Left forelimb (tissue), 1 donor: Measurements from ENCODE around the gene FOXO1.

Experiments used
- DNase-seq: peaks from one replicate; pipeline ENCODE4 v3.0.0-alpha.2; 2018; ENCODE audit warnings: low spot score

Gene FOXO1

DNA sequence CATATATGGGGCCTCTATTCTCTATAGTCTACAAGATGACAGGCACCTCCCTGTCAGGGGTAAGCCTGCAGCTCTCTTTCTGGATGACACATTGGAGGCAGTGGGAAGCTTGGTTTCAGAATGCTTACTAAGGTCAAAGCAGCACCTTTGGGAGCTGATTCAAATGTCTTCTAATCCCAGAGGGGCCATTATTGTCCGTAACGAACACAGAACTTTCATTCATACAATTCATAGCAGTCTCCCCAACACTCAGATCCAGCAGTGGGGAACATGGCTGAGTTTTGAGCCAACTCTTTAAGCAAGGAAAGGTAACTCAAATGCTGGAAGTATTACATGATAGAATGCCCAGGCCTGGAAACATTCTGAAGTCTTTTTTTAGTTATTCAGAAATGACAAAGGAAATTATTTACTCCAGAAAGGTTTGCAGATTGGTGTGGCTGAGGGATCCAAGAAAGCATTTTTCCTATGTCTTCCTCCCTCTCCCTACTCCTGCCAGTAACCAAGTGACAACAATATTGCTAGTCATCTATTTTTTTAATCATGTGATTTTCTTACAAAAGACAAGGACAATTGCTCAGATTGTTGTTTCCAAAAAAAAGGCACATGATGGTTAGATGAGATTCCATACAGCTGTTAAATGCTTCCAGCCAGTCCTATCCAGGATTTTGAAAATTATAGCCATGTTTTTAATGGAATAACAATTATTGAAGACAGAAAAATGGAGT lies 118.7 kb downstream of the FOXO1 start:
- no peak for DNase-seq

DNA sequence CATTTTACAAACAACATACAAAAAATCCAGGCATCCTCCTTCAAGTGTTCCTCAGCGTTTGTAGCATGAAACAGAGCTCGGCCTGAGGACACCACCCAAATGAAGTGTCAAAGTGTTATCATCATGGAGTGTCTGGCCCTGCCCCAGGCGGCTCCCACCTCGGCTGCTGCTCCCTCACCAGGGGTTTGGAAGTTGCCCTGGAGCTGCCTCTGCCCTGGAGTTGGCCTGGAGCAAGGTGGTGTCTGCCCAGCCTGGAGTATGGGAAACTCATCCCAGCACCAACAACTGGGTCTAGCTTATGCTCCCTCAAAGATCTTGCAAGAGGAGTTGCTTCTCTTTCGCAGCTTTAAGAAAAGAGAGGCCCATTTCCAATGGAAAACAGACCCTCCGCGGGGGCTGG lies 120.4 kb downstream of the FOXO1 start:
- no peak for DNase-seq

DNA sequence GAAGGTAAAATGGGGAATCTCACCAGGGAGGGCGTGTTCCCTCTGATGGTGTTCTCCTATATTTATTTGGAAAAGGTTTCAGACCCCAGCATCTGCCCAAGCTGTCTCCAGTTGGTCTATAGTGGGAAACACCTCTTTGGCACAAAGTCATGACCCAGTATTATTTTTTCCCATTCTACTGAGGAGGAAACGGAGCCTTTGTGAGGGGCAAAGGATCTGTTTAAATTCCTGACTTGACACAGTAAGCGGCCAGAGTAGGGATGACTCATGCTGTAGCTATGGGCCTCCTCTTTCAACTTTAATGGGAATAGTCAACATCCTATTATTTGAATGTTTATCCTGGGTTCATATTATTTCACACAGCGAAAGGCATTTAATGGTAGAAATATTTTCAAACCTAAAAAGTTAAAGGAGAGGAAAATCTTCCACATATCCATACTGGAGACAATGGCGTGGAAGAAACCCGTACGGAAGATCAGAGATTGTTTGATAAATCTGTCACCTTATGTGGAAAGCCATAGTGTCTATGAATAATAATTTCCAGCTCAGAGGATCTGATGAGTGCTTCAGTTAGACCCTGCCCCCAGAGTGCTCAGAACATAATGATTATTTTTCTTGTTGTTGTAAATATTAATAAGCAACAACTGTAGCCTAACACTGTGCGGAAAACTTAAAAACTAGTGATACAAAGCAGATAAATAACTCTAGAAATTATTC lies 126.0 kb downstream of the FOXO1 start:
- DNase-seq = no peak

DNA sequence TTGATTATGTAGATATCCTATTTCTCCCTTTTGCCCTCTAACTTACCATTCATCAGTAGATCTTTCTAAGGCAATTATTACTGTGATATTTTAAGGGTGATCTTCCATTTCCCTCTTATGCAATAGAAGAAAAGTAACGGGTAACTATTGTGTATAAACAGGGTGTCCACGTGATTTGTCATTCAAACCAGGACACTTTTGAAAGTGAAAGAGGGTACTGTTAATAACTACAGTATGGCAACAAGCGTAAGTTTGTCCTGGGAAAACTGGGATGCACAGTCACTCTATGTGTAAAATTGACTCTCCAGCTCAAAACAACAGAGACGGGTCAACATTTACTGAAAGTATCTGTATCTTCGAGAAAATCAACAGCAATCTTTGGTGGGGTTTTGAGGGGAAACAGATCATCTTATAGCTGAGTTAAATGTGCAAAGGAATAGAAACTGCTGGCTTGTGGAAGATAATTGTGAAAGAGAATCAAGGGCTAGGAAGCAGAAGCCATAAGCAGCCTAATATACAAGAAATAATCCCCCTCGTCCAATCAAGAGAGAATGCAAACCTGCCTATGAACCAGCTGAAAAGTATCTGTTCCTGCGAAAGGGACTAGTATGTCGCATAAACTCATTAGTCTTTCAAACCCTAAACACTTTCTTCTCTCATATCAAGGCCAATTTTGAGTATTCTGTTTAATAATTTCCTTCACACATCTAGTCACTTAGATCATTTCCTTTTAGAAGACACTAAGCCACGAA lies 126.7 kb downstream of the FOXO1 start:
- DNase-seq = no peak

DNA sequence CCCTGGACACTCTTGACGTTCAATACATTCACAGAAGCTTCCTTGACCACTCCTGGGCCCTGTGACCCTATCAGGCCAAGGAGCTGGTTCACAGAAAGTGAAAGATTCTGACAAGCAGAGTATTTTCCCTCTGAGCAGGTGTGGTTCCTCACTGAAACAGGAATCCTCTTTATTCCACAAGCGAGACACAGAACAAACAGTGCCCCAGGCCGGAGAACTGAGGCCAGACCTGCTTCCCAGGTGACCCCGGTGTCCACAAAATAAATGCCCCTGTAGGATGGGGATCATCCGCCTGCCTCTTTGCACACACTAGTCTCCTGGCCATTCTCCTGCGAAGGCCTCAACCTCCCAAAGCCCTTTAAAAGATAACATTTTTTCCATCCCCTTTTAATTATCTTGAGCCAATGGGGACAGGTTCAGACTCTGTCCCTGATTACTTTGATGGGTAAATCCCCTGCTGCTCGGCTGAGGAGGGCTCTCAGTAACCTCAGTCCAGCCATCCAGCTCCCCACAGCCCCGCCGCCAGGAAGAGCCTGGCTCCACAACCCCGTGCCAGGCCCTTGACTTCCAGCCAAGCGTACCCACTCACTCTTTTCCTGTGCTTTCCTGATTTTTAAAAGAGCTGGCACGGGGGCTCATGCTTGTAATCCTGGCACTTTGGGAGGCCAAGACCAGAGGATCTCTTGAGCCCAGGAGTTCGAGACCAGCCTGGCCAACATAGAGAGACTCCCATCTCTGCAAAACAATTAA lies 129.1 kb downstream of the FOXO1 start:
- no peak for DNase-seq

DNA sequence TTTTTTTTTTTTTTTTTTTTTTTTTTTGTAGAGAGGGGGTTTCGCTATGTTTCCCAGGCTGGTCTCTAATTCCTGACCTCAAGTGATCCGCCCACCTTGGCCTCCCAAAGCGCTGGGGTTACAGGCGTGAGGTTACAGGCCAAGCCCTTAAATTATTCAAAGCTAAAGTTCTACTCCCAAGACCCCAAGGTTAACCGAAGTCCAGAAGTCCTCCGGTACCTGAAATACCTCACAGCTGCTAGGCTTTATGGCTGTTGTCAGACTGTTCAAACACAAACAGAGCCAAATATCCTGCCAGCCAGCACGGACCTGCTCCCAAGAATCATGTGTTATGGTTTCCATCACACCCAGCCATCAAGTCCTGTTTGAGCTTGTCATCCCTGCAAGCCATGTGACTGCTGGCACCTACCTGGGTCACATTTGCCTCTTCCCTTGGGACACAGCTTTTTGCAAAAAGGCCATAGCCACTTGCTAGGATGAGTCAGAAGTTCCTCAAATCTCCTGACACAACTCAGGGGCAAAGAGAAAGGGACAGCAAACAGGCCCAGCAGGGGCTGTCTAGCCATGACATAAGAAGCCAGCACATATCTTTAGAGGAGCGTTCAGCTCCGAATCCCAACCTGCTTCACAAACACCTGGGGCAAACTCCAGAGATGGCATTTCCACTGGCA lies 129.9 kb downstream of the FOXO1 start:
- no peak for DNase-seq

DNA sequence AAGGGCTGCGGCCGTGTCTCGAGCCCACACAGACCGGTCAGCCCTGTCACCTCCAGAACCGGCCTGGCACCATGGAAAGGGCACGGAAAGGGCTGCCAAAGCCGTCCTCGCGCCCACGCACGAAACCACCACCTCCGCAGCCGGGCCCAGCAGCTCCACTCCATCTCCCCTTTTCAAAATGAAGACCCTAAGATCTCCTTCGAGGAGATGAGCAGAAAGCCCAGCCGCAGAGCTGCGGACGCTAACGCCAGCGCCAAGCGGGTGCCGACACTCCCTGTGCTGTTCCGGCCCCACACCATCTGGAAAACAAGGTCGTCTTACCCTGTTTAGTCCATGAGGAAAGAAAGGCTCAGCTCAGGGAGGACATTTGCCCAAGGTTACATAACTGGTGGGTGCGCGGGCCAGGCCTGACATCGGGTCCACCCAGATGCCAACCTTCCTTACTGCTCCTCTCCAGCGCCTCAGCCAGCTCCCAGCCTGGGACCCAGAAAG lies 131.1 kb downstream of the FOXO1 start:
- DNase-seq = no peak

DNA sequence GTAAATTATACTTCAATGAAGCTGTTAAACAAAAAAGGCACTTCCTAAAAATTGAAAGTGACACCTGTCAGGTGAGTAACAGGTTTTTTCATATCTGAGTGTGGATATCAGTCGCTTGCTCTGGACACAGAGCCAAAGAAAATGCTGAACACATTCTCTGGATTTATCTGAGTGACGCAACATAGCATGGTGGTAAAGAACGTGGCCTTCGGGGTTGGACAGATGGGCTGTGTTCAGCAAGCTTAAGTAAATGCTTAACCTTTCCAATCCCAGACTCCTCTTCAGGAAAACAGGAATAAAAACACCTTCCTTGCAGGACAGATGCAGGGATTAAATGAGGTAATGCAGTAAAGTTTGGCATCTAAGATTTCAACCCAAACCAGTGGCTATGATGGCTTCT lies 132.0 kb downstream of the FOXO1 start:
- no peak for DNase-seq

DNA sequence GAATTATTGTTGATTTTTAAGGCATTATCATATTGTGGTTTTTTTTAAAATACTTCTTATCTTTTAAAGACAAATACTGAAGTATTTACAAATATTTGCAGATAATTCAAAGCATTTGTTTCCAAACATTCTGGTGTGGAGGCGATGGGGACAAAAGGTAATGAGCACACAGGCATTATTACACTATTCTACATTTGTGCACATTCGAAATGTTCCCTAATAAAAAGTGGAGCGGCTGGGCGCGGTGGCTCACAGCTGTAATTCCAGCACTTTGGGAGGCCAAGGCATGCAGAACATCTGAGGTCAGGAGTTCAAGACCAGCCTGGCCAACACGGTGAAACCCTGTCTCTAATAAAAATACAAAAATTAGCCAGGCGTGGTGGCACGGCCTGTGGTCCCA lies 133.4 kb downstream of the FOXO1 start:
- no peak for DNase-seq

DNA sequence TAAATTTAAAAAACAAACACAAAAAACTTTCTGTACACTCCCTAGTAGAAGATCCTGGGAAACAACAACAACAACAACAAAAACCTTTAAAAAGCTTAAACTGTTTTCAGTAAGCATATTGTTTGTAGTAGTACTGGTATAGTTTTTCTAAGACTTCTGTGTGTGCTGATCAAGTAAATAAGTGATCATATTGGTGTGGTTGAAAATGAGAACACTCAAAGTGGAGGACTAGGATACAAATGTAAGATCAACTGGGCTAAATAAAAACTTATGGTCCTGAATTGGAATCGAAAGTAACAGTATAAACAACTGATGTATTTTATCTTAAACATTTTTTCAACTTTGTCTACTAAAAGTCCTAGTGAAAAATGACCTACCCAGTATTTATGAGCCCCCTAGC lies 135.5 kb downstream of the FOXO1 start:
- no peak for DNase-seq

DNA sequence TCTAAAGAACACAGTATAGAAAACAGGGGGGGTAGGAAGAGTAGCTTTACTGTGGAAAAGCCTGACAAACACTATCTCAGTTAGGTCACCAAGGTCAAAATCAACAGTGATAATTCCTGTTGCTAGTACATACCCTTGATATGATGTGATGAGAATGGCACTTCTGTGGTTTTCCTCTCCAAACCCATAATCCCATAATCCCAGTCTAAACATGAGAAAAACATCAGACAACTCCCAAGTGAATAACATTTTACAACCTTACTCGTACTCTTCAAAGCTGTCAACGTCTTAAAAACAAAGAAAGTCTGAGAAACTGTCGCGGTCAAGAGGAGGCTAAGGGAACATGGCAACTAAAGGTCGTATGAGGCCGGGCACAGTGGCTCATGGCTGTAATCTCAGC lies 137.6 kb downstream of the FOXO1 start:
- DNase-seq = no peak

DNA sequence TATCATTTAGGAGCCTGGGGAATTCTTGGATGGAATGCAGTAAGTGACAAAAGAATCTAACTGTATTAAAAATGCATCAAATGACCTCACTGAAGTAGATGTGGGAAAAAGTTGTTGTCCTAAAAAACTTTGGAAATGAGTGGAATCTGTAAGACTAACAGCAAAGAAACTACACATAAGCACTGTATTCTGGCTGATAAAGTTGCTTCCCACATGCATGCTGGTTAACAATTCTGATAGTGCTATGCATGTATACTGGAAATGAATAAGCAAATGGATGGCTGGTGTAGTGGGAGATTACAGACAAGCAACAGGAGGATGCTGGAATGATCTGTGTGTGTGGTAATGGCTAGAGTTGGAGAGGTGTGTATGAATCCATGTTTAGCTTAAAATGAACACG lies 138.5 kb downstream of the FOXO1 start:
- no peak for DNase-seq

DNA sequence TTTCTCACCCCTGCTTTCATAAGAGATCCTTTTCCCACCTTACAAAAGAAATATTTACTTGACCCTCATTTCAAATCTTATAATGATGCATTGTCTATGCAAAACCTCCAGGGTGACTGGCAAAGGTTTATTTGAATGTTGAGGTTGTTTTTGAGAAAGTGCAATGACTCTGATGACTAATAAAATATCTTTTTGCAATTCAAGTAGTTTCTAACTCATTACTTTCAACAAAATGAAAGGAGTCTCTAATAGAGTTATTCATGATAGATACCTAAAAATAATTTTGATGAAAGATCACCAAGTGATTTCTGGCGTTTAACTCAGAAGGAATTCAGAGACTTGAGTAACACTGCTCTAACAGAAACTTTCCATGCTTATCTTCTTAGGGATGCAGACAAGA lies 144.2 kb downstream of the FOXO1 start:
- no peak for DNase-seq

DNA sequence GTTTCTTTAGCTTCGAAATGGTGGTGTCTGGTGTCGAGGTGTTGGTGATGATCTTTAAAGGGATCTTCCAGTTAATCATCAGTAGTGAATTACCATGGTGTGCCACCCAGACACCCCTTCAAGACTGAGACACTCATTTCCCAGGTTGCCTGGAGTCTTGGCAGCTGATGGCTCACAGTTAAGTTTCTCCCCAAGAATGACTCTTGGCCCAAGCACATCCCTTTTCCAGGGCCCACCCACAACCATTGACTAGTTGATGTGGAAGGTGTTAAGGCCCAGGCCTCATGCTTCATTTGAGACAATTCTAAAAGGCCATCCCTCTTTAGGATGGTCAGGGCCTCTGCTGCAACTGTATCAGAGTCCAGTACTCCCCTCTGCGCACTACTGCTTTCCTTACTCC lies 145.5 kb downstream of the FOXO1 start:
- DNase-seq = no peak

DNA sequence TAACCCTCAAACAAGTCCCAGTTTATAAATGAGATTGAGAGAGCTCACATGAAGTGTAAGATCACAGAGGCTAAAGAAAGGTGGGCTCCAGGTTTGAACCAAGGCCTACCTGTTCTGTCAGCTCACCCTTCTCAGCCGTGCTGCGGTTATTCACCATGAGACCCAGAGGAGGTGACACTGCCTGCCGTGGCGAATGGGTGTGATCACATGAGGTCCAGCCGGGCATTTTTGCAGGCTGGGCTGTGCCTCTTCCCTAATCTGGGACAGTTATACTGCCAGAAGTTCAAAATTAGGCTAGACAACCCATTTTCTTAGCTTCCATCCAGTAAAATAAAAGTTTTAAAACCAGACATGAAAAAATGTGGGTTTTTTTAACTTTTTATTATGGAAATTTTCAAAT lies 146.8 kb downstream of the FOXO1 start:
- no peak for DNase-seq

DNA sequence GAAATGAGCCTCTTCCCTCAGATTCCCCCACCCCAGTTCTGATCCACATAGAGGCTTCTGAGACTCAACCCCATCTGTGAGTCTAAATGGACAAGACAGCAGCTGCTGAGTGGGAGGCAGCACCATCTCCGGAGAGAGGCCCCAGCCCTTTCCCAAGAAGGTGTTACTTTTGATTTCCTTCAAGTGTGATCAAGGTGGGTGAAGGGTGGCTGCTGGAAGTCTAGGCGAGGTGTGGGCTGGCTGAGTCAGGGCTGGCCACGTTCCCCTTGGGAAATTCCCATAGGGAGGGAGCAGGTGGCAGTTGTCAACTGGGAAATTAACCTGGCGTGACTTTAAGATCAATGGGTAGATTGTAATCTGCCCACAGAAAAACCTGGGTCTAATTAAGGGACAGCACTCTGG lies 148.0 kb downstream of the FOXO1 start:
- DNase-seq = no peak

DNA sequence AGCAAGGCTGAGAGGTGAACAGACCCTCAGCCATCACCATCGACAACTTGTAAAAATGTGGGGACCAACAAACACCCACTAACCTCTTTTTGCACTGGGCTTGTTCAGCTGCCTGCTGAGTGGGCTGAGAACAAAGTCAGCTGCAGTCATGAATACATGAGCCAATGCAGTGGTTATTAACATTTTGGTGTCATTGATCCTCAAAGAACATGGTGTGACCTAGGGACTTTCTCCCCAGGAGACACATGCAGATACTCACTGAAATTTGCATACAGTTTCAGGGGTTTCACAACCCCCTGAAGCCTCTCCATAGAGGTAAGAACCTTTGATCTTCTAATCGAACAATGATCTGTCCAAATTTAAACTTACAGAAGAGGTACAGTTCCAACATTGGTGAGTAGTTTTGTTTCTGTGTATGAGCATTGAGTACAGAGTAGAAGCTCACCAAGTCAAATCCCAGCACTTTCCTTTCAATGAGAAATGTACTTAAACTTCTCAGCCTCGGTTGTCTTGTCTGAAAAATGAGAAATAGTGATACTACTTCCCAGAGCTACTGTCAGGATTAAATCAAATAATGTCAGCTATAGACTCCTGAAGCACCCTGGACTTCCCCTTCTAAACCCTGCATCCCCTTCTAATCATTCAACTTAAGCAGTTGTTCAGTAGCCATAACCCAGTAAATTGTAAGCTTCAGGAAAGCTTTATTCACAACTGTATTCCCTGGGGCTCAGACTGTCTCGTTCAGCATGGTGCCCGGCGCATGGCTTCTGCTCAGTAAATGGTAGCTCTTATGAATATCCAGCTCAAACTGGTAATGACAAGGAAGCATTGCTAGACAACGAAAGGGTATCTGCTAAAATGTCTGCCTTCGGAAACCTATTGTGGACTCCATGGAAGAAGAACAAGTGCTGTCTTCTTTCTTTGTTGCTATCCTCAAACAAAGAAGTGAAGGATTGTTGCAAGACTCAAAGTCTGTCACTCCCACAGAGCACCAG lies 148.7 kb downstream of the FOXO1 start:
- no peak for DNase-seq

DNA sequence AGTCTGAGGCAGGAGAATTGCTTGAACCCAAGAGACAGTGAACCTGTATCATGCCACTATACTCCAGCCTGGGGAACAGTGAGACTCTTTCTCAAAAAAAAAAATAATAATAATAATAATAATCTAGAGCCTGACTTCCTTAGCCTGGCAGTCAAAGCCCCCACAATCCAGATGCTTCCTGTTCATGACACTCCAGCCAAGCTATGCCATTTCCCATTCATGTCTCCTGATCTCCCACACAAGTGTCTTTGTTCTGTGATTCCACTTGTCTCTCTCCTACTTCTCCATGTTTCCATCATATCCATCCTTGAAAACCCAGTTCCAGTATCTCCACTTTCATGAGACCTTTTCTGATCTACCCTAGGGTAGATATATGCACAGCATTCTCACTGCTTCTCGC lies 150.7 kb downstream of the FOXO1 start:
- no peak for DNase-seq

DNA sequence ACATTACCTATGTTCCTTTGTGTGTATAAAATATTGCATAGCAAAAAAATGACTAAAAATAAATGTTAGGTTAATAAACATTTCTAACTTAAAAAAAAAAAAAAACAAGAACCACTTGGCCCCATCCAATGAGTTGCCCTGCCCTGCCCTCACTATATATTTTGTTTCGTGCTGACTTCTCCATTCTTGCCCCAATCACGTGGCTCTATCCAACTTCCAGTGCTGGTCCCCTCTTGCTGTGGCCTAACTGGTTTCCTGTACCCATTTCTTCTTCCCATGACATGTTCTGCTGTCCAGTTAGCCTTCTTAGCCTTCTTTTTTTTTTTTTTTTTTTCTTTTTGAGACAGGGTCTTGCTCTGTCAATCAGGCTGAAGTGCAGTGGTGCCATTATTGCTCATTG lies 151.6 kb downstream of the FOXO1 start:
- DNase-seq = no peak

DNA sequence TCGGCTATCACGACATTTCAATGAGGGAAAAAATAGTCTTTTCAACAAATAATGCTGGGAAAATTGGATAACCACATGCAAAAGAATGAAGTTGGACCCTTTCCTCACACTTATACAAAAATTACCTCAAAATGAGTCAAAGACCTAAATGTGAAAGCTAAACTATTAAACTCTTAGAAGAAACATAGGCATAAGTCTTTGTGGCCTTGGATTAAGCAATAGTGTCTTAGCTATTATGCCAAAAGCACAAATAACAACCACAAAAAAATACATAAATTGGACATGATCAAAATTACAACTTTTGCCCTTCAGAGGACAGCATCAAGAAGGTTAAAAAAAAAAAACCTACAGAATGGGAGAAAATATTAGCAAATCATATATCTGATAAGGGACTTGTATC lies 156.6 kb downstream of the FOXO1 start:
- DNase-seq = no peak
